Measurements from ENCODE around the gene DQX1.

DNA sequence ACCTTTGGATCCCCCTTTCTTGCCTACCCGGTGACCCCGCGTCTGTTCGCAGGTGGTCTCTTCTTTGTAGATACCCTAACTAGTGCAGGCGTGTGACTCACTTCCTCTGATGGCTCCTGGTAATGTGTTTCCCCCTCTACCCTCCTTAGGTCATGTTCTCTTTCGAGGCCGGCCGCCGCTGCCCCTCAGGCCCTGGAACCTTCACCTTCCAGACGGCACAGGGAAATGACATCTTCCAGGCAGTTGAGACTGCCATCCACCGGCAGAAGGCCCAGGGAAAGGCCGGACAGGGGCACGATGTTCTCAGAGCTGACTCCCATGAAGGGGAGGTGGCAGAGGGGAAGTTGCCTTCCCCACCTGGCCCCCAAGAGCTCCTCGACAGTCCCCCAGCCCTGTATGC is 30.1 kb upstream of the DQX1 start:
- TF ChIP-seq FOXP2 (optimal IDR thresholded peaks at IDR 0.05; ENCODE audit: borderline replicate concordance, extremely low read depth, extremely low read length, insufficient read depth), result no peak
- no peak for TF ChIP-seq POLR2AphosphoS5 (IDR thresholded peaks at IDR 0.05; ENCODE audit: low read depth, low read length)
- TF ChIP-seq, protein P1, sequence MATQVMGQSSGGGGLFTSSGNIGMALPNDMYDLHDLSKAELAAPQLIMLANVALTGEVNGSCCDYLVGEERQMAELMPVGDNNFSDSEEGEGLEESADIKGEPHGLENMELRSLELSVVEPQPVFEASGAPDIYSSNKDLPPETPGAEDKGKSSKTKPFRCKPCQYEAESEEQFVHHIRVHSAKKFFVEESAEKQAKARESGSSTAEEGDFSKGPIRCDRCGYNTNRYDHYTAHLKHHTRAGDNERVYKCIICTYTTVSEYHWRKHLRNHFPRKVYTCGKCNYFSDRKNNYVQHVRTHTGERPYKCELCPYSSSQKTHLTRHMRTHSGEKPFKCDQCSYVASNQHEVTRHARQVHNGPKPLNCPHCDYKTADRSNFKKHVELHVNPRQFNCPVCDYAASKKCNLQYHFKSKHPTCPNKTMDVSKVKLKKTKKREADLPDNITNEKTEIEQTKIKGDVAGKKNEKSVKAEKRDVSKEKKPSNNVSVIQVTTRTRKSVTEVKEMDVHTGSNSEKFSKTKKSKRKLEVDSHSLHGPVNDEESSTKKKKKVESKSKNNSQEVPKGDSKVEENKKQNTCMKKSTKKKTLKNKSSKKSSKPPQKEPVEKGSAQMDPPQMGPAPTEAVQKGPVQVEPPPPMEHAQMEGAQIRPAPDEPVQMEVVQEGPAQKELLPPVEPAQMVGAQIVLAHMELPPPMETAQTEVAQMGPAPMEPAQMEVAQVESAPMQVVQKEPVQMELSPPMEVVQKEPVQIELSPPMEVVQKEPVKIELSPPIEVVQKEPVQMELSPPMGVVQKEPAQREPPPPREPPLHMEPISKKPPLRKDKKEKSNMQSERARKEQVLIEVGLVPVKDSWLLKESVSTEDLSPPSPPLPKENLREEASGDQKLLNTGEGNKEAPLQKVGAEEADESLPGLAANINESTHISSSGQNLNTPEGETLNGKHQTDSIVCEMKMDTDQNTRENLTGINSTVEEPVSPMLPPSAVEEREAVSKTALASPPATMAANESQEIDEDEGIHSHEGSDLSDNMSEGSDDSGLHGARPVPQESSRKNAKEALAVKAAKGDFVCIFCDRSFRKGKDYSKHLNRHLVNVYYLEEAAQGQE (IDR thresholded peaks at IDR 0.05; ENCODE audit: insufficient read depth in 1 of 2, low read depth in 2 of 2, low read length in 2 of 2), result no peak
- no peak for TF ChIP-seq TAF1 (IDR thresholded peaks at IDR 0.05; ENCODE audit: borderline replicate concordance, insufficient read depth, low read length)
- TF ChIP-seq SIN3A (IDR thresholded peaks at IDR 0.05; ENCODE audit: borderline replicate concordance, insufficient read depth, low read length), result no peak

All from PFSK-1 (cell line).